HG02678 (cell line): ENCODE data around the gene N4BP2L1.
"Not testable (repeated sequence)": the region's sequence is repeated elsewhere in the genome, so short reads cannot be mapped to it uniquely, and the experiment has no call there.

Experiments used
- ATAC-seq: cut with Tn5 transposase; IDR thresholded peaks from one replicate; pipeline ENCODE4 v1.9.1; 2021; ENCODE audit warnings: mild to moderate bottlenecking, moderate library complexity; ENCODE audit not compliant: unreplicated experiment

Gene N4BP2L1

DNA sequence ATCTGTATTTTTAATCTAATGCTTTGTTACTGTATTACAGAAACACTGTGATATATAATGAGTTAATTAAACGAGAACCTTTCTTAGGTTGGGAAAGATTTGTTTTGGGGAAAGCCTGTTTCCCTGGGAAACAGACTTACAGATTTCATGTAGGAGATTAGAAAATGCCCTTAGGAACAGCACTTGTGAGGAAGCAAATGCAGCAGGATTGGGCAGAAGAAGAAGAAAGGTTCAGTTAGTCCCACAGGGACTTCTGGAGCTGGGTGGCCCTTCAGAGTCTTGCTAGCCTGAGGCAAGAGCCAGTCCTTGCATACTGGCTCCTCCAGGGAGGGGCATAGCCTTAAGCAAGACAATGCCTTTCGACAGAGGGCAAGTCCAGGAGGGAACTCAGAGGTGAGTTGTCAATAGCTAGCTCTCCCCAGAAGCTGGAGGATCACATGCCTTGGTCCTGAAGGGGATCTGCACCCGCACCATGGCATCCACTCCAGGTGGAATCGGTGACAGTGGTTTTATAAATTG, 36.8 kb downstream of the N4BP2L1 start:
- no peak for ATAC-seq

DNA sequence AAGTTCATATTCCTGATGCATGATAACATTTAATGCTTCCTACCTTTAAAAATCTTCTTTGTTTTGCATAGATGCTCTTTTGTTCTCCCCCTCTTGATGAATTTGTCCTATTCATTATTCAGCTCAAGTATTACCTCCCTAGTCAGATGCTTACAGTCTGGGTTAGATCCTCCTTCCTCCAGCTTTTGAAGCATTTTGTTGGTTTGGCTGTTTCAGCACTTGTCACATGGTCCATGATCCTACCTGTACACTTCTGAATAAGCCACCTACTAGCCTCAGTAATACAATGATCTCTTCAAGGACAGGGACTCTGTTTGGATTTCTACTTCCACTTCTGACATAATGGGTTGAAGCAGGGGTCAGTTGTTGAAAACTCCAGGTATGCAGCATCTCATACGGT, 37.4 kb downstream of the N4BP2L1 start:
- ATAC-seq, result no peak

DNA sequence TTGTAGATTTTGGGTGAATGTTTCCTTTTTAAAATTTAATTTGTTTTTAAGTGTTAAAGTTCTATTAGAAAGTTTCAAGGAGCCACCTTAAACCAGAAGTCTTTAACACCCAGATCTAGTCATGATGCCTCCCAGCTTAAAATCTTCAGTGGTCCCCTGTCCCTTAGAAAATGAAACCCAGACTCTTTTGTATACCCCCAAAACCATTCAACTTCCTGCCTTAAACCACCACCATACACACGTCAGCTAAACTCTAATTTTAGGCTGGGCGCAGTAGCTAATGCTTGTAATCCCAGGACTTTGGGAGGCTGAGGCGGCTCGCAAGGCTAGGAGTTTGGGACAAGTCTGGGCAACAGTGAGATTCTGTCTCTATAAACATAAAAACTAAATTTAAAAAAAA, 37.9 kb downstream of the N4BP2L1 start:
- ATAC-seq, result peak; percentile 76

DNA sequence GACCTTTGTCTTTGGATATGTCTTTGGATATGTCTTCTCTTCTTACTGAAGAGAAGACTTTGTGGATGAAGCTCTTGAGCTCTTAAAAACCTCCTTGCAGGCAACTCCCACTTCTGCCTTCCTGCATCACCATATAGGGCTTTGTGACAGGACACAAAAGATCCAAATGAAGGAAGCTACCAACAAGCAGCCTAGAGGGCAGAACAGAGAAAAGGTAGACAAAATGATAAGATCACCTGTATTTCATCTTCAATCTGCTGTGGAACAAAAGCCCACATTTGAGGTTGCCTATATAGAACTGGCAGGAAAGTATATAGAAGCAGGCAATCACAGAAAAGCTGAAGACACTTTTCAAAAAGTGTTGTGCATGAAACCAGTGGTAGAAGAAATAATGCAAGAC, 42.5 kb downstream of the N4BP2L1 start:
- no peak for ATAC-seq

DNA sequence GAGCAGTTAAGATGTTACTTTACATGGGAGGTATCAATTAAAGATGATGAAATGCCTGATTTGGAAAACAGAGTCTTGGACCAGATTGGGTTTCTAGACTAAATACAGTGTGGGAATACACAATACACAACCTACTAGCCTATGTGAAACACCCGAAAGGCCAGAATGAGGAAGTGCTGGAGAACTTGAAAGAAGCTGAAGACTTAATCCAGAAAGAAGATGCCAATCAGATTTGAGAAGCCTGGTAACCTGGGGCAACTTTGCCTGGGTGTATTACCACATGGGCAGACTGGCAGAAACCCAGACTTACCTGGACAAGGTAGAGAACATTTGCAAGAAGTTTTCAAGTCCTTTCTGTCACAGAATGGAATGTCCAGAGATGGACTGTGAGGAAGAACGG, 43.2 kb downstream of the N4BP2L1 start:
- no peak for ATAC-seq

DNA sequence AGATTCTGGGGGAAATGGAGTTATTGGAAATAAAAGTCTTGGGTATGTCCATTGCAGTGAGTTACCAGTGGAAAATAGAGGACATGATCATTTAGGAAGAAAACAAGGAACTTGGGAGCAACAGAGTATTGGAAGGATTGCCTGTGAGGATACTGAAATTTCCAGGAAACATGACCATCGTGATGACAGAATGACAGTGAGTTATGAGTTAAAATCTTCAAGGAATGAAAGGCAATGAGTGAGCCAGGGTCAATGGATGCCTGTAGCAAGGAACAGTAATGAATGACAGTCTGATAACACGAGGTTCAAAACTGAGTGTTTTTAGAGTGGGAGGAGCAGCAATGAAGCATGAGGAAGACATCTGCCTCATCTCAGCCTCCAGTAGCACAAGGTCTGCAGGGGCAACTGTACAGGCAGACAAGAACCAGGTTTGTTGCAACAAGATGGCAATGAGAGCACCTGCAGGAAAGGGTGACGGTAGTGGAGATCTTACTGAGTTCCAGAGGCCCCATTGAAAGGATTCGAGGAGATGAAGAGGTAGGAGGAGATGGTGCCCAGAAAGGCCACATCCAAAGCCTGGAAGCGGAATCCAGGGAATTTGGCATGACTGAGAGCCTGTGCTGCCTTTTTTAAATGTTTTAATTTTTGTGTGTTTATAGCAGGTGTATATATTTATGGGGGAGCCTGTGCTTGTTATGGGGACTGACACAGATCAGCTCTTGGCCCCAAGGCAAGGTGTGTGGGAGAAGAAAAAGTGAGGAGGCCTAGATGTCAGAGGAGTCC, 43.9 kb downstream of the N4BP2L1 start:
- ATAC-seq, result no peak

DNA sequence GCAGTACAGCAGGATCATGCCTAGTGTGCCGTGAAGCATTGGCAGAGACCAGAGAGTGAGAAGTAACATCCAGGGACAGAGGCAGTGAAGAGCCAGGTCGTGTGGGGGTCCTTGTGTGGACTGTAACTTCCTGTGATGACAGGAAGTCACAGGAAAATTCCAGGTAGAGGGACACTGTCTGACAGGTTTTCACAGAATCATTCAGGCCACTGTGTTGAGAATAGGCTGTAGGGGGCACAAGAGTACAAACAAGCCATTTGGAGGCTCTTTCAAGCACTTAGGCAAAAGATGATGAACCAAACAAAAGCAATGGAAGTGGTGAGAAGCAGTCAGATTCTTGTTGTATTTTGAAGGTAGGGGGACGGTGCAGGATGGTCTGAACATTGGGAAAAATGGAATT, 46.4 kb downstream of the N4BP2L1 start:
- ATAC-seq, result no peak

DNA sequence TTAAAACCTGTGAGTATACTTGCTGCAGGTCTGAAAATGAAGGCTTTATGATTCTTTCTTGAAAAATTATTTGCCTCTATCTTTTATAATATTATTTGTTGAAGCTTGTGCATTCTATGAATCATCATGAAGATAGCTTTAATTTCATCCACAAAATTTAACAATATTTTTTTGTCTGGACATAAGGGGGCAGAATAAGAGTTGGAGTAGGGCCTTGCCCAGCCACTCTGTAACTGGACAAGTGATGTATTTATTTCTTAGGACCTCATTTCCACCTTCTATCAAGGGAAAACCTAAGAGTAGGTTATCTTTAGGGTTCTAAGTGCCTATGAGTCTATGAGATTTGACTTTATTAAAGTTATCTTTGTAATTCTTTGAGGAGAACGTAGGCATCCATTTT, 49.9 kb downstream of the N4BP2L1 start:
- ATAC-seq, result no peak

DNA sequence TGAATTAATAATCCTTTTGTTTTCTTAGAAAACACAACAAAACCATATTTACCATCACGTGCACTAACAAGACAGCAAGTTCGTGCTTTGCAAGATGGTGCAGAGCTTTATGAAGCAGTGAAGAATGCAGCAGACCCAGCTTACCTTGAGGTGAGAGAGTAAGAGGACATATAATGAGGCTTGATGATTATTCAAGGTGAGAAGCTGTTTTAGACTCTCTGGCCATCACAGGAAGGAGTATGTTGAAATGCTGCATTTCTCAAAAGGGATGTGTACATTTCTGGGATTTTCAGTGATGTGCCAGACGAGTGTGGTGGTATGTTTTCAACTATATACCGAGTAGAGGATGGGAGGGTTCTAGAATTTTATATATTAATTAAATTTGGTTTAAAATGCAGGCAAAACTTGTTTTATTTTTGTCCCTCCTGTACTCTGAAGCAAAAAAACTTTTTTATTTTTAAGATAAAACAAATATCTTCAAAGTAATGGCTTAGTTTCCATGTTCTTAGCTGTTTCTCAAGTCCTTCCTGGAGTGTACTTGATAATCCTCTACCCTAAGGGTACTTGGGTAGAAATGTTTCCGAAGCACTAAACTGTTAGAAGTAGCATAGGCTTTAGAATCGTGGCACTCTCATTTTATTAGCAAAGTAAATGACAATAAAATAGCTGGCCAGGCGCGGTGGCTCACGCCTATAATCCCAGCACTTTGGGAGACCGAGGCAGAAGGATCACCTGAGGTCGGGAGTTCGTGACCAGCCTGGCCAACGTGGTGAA, 51.1 kb downstream of the N4BP2L1 start:
- no peak for ATAC-seq

DNA sequence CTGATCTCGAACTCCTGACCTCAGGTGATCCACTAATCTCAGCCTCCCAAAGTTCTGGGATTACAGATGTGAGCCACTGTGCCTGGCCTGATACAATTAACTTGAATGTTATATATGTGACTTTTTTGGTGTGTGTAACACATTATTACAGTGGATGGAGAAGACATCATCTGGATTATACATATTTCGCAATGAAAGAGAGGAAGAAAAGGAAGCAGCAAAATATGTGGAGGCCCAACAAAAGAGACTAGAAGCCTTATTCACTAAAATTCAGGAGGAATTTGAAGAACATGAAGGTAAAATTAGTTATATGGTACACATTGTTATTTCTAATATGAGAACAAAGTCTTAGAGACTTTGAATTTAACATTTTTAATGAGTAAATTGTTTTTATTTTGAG, 57.1 kb downstream of the N4BP2L1 start:
- ATAC-seq, result no peak

DNA sequence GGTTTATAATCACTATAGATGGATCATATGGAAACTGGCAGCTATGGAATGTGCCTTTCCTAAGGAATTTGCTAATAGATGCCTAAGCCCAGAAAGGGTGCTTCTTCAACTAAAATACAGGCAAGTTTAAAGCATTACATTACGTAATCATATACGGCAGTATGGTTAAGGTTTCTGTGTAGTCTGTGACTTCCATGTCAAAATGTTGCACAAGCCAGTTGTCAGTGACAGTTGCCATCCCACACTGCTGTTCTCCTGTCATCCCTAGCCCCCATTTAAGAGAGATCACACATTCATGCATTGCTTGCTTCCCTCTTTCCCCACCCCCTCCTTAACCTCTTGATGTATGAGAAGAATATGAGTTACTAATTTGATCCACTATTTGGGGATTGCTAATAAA, 65.4 kb downstream of the N4BP2L1 start:
- ATAC-seq, result no peak

DNA sequence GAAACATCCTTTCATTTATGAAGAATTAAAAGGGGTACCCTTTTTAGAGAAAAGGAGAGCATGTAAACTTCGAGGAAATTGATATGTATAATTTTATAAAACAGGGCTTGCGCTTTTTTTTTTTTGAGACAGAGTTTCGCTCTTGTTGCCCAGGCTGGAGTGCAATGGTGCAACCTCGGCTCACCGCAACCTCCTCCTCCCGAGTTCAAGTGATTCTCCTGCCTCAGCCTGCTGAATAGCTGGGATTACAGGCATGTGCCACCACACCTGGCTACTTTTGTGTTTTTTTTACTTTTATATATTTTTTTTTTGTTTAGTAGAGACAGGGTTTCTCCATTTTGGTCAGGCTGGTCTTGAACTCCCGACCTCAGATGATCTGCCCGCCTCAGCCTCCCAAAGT, 72.0 kb downstream of the N4BP2L1 start:
- not testable (repeated sequence) for ATAC-seq

DNA sequence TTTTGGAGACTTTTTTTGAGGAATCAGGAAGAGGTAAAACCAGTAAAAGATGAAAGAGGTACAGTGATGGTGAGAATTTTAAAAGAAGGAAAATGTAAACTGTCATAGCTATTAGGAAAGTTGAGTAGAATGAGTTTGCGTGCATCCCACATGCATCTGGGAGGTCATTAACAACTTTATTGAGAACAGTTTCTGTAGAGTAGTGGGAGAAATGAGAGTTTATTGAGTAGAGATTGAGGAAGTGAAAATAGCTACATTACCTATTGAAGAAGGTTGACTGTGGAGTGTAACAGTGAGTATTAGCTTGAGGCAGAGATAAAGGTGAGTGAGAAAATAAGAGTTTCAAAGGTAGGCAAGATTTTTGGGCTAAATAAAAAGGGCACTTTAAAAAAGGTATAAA, 73.9 kb downstream of the N4BP2L1 start:
- no peak for ATAC-seq

DNA sequence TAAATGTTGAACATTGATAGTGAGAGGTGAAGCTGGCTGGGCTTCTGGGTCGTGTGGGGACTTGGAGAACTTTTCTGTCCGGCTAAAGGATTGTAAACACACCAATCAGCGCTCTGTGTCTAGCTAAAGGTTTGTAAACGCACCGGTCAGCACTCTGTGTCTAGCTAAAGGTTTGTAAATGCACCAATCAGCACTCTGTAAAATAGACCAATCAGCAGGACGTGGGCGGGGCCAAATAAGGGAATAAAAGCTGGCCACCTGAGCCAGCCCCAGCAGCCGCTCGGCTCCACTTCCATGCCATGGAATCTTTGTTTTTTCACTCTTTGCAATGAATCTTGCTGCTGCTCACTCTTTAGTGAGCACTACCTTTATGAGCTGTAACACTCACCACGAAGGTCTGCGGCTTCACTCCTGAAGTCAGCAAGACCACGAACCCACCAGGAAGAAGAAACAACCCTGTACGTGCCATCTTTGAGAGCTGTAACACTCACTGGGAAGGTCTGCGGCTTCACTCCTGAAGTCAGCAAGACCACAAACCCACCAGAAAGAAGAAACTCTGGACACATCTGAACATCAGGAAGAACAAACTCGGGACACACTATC, 77.0 kb downstream of the N4BP2L1 start:
- not testable (repeated sequence) for ATAC-seq
